ENCODE measurements around the gene HID1. TPM values are rescaled to one million over a fixed set of nuclear protein-coding genes. Genes with fewer than 3 reads are reported as not detected.
"Not testable (repeated sequence)": the region's sequence is repeated elsewhere in the genome, so short reads cannot be mapped to it uniquely, and the experiment has no call there.

HID1 gene
- total RNA-seq, 1 donor from 2014 or later = 8.5 TPM

GRCh38 chr17:74977802-74978201 is 5.2 kb upstream of the HID1 start:
- DNase-seq (ENCODE audit: missing footprints) = no peak
- intact Hi-C loops (cut with DNase I) = no loop called here

GRCh38 chr17:74975943-74976342 is 3.4 kb upstream of the HID1 start:
- intact Hi-C loops (cut with DNase I) = no loop called here
- DNase-seq (ENCODE audit: missing footprints) = no peak
- ATAC-seq = no peak

More at GRCh38 chr17:74977802-74978201, 5.2 kb upstream of the HID1 start:
- no peak for ATAC-seq

- ATAC-seq (no peak), DNase-seq (ENCODE audit: missing footprints) (no peak)
- intact Hi-C loops (cut with DNase I) = no loop called here
Measured at GRCh38 chr17:74972973-74973328, 392 bp upstream of the HID1 start.

GRCh38 chr17:74971842-74972106 is 785 bp downstream of the HID1 start:
- no peak for ATAC-seq

GRCh38 chr17:74971069-74971841 is 1.3 kb downstream of the HID1 start:
- intact Hi-C loops (cut with DNase I) = no loop called here
- no peak for ATAC-seq
- DNase-seq (ENCODE audit: missing footprints) = no peak

More at GRCh38 chr17:74971842-74972106, 785 bp downstream of the HID1 start:
- intact Hi-C loops (cut with DNase I) = no loop called here
- DNase-seq (ENCODE audit: missing footprints) = no peak

GRCh38 chr17:74970395-74970794 is 2.2 kb downstream of the HID1 start:
- intact Hi-C loops (cut with DNase I) = no loop called here

GRCh38 chr17:74969501-74969900 is 3.1 kb downstream of the HID1 start:
- ATAC-seq; DNase-seq (ENCODE audit: missing footprints); intact Hi-C loops (cut with DNase I): not testable (repeated sequence)

More at GRCh38 chr17:74970395-74970794, 2.2 kb downstream of the HID1 start:
- ATAC-seq (peak; percentile 14), DNase-seq (ENCODE audit: missing footprints) (no peak)

- no peak for ATAC-seq
- intact Hi-C loops (cut with DNase I) = no loop called here
- DNase-seq (ENCODE audit: missing footprints) = no peak
Measured at GRCh38 chr17:74968361-74968780, 4.2 kb downstream of the HID1 start.

GRCh38 chr17:74964988-74965622 is 7.5 kb downstream of the HID1 start:
- DNase-seq (ENCODE audit: missing footprints) (no peak), ATAC-seq (no peak)
- intact Hi-C loops (cut with DNase I) = loop anchor here (5.0 kb wide), 1 partner anchor 142 kb away; the partner anchor contains the start of gene ARMC7

- no peak for ATAC-seq
- no peak for DNase-seq (ENCODE audit: missing footprints)
- intact Hi-C loops (cut with DNase I) = loop anchor here (5.0 kb wide), 1 partner anchor 143 kb away; the partner anchor contains the start of gene ARMC7
Measured at GRCh38 chr17:74964246-74964761, 8.3 kb downstream of the HID1 start.

GRCh38 chr17:74963656-74964055 is 8.9 kb downstream of the HID1 start:
- DNase-seq (ENCODE audit: missing footprints) (no peak), ATAC-seq (no peak)
- intact Hi-C loops (cut with DNase I) = loop anchor here (1.0 to 5.0 kb wide), 2 partner anchors 69 to 144 kb away; partner anchors contain the start of gene ARMC7

- intact Hi-C loops (cut with DNase I) = loop anchor here (1.0 to 5.0 kb wide), 2 partner anchors 69 to 144 kb away; partner anchors contain the start of gene ARMC7
- DNase-seq (ENCODE audit: missing footprints) (peak; percentile 28), ATAC-seq (no peak)
Measured at GRCh38 chr17:74962622-74963394, 9.8 kb downstream of the HID1 start.

- intact Hi-C loops (cut with DNase I) = loop anchor here (2.0 to 5.0 kb wide), 3 partner anchors 51 to 243 kb away; partner anchors contain the start of genes ARMC7, MRPL58 and NUP85
- ATAC-seq (peak; percentile 82), DNase-seq (ENCODE audit: missing footprints) (peak; percentile 89)
Measured at GRCh38 chr17:74961657-74962350, 10.8 kb downstream of the HID1 start.

- DNase-seq (ENCODE audit: missing footprints) = peak; percentile 50
- no peak for ATAC-seq
- intact Hi-C loops (cut with DNase I) = loop anchor here (2.0 to 5.0 kb wide), 3 partner anchors 52 to 244 kb away; partner anchors contain the start of genes ARMC7, MRPL58 and NUP85
Measured at GRCh38 chr17:74960570-74961342, 11.8 kb downstream of the HID1 start.

GRCh38 chr17:74959826-74960515 is 12.6 kb downstream of the HID1 start:
- intact Hi-C loops (cut with DNase I) = loop anchor here (2.0 to 5.0 kb wide), 5 partner anchors 53 to 245 kb away; partner anchors contain the start of genes ARMC7, MRPL58 and NUP85
- DNase-seq (ENCODE audit: missing footprints) (peak; percentile 50), ATAC-seq (no peak)

GRCh38 chr17:74957935-74958740 is 14.4 kb downstream of the HID1 start:
- DNase-seq (ENCODE audit: missing footprints) (peak; percentile 82), ATAC-seq (no peak)
- intact Hi-C loops (cut with DNase I) = loop anchor here (5.0 kb wide), 2 partner anchors 166 to 216 kb away; no protein-coding TSS in a partner anchor

Measured in Right ventricle myocardium inferior (tissue), 1 donor.